C4-2B (cell line): ENCODE results near the gene XRRA1.
A peak's percentile ranks its signal among the peaks of the same experiment; 100 is the strongest.

Source experiments
- CTCF ChIP-seq: fragments of 450-650 bp; conservative IDR thresholded peaks from 2 replicates; pipeline ENCODE4 v1.5.1; 2017; ENCODE audit warnings: mild to moderate bottlenecking
- ZFX ChIP-seq: fragments of 450-650 bp; IDR thresholded peaks from 2 replicates; pipeline ENCODE4 v1.6.1; 2017

- peak; percentile 96 for TF ChIP-seq CTCF
- no peak for TF ChIP-seq ZFX
These were observed 19.2 kb downstream of the XRRA1 start for GRCh38 chr11:74929431-74930363.
